ENCODE data around the gene TUBA4A.
"Not testable (repeated sequence)": the region's sequence is repeated elsewhere in the genome, so short reads cannot be mapped to it uniquely, and the experiment has no call there.

TUBA4A gene

DNA sequence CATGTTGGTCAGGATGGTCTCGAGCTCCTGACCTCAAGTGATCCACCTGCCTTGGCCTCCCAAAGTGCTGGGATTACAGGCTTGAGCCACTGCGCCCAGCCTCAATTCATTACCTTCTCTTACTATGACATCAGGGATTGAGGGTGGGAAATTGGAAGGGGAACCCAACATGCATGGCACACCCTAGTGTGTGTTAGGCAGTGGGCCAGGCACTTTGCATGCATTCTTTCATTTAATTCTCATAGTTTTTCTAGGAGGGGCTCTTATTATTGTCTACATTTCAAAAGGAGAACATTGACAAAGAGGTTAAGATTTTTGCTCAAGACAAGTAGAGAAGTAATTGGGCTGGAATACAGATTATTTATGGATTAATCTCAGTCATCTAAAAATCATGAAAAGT is 14.6 kb upstream of the TUBA4A start:
- no peak for DNase-seq (ENCODE audit: low read depth)

DNA sequence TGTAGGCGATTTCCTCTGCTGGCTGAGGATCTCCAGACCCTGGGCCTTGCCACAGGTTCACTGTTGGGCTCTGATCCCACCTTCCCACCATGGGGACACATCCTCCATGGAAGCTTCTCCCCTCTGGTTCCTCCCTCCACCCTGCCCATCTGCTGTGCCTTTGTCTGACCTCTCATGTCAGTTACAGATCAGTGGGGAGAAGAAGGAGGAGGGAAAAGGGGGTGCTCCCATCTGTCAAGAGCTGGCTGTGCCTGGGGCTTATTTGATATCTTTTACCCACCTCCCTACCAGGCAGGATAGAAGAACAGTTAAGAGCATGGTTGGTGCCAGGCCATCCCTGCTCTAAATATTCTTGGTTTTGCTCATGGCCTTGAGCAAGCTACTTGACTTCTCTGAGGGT is 13.2 kb upstream of the TUBA4A start:
- DNase-seq (ENCODE audit: low read depth) = no peak

DNA sequence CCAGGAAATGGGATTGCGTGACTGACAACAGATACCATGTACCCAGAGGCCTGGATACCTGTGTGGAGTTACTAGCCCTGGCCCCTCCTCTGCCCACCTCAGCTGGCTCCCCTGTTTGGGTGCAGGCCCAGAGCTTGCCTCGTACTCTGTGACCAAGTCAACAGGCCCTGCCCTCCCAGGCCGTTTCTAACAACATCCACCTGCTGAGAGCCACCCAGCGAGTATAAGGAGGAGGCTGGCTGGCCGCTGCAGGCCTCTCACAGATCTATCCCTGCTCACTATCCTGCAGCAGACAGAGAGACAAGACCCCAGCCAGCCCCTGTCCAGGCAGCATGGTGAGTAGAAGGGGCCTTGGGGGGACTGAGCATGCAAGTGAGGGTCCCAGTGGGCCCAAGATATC is 12.5 kb upstream of the TUBA4A start:
- DNase-seq (ENCODE audit: low read depth) = no peak

DNA sequence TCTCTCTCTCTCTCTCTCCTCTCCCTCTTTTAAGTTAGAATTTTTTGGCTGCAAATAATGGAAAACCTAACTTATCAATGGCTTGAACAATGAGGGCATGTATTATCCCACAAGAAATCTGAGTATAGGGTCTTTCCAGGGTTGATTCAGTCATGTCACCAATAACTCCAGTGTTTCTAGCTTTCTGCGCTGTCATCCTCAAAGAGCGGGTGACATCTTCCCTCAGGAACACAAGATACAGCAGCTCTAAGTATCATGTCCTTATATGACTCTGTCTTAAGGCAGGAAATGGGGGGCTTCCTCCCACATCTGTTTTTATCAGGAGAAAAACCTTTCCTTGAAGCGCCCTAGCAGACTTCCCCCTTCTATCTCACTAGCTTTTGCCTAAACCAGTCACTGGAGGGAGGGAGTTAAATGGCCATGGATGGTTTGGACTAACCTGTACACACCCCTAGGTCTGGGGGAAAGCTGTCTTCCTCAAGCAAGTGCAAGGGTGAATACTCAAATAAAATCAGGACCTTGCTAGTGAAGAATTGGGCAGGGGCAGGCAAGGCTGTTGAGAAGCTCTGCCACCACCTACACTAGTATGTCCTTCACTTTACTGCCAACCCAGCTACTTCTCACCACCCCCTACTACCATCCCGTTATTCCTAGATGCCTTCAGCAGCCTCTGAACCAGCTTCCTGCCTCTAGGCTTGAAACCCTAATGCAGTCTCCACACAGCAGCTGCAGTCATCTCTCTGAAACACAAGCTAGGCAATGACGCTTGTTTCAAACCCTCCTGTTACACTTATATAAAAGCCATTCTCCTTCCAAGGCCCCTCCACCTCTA is 7.5 kb upstream of the TUBA4A start:
- DNase-seq (ENCODE audit: low read depth) = no peak

DNA sequence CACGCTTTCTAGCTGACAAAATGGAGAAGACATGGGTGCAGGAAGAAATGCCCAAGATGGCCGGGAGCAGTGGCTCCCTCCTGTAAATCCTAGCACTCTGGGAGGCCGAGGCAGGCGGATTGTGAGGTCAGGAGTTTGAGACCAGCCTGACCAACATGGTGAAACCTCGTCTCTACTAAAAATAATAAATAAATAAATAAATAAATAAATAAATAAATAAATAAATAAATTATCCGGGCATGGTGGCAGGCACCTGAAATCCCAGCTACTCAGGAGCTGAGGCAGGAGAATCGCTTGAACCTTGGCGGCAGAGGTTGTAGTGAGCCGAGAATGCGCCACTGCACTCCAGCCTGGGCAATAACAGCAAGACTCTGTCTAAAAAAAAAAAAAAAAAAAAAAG is 5.2 kb upstream of the TUBA4A start:
- not testable (repeated sequence) for DNase-seq (ENCODE audit: low read depth)

DNA sequence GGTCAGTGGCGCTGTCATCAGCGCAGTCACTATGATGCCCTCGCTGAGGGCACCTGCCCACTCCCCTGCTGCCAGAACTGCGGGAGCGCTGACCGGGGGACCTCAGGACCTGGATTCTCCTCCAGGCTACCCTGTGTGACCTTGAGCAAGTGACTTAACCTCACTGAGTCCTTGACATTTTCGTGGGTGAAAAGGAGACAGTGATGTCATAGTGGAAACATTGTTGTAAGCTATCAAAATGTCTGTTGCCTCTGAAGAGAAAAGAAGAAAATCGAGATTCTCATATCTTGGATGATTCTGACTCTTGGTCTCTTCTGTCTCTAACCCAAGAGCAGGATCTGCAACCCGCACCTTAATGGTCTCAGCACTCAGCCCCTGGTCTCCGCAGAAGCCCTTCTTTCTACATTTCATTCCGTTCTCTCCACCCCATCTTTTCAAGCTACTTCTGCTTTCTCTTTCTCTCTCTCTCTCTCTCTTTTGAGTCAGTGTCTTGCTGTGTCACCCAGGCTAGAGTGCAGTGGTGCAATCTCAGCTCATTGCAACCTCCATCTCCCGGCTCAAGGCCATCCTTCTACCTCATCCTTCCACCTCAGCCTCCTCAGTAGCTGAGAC is 978 bp upstream of the TUBA4A start:
- DNase-seq (ENCODE audit: low read depth) = no peak

- peak; percentile 15 for DNase-seq (ENCODE audit: low read depth)
These were observed 592 bp downstream of the TUBA4A start, which contains the start of gene TUBA4B for GRCh38 chr2:219252900-219253752. TUBA4B (plus strand) TSS chr2:219253243; CDS start chr2:219253408, 165 bp downstream.

- DNase-seq (ENCODE audit: low read depth) = no peak
These were observed 1.2 kb downstream of the TUBA4A start for GRCh38 chr2:219252570-219252899.

DNA sequence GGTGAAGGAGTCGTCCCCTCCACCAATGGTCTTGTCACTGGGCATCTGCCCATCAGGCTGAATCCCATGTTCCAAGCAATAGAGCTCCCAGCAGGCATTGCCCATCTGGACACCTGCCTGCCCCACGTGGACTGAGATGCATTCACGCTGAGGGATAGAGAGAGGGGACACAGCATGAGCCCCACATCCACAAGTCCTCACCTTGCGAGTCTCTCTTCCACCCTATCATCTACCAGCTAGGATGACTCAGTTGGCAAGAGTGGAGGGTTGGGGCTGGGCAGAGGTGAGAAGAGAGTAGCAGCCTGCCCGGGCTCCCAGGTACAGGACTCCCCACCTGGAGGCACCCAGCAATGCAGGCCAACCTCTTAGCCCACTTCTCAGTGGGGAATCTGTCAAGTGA is 1.6 kb downstream of the TUBA4A start:
- no peak for DNase-seq (ENCODE audit: low read depth)

GRCh38 chr2:219251656-219252055 is 2.1 kb downstream of the TUBA4A start:
- no peak for DNase-seq (ENCODE audit: low read depth)

GRCh38 chr2:219250049-219250781 is 3.5 kb downstream of the TUBA4A start:
- no peak for DNase-seq (ENCODE audit: low read depth)

- no peak for DNase-seq (ENCODE audit: low read depth)
These were observed 4.3 kb downstream of the TUBA4A start for GRCh38 chr2:219249203-219249980.

GRCh38 chr2:219248845-219249202 is 4.9 kb downstream of the TUBA4A start:
- DNase-seq (ENCODE audit: low read depth) = no peak

DNA sequence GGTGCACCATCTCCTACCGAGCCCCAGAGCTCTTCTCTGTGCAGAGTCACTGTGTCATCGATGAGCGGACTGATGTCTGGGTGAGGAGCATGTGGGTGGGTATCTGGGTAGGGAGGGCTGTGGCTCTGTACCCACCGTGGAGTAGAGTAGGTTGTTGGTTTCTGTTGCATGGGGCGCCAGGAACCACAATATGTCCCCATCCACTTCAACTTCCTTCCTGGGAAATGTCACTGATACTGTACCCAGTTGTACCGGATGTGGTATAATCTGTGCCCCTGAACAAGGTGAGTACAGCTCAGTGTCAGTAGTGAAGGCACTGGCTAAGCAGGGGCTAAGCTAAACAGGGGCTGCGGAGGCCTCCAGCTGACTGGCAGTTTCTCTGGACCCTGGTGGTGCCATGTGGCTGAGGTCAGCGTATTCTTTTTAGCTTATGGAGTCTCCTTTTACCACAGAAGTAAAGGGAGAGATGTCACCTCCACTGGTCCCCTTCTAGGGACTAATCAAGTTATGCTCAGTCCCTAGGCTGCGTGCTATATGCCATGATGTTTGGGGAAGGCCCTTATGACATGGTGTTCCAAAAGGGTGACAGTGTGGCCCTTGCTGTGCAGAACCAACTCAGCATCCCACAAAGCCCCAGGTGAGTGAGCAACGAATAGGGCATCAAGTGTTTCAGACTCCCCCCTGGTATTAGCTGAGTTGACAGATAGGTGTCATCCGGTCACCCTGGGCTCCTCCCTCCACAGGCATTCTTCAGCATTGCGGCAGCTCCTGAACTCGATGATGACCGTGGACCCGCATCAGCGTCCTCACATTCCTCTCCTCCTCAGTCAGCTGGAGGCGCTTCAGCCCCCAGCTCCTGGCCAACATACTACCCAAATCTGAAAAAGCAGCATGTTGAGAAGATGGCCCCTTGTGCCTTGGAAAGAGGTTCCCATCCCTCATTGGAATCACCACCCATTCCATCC is 5.8 kb downstream of the TUBA4A start:
- DNase-seq (ENCODE audit: low read depth) = no peak

GRCh38 chr2:219246559-219246958 is 7.2 kb downstream of the TUBA4A start:
- DNase-seq (ENCODE audit: low read depth) = no peak

DNA sequence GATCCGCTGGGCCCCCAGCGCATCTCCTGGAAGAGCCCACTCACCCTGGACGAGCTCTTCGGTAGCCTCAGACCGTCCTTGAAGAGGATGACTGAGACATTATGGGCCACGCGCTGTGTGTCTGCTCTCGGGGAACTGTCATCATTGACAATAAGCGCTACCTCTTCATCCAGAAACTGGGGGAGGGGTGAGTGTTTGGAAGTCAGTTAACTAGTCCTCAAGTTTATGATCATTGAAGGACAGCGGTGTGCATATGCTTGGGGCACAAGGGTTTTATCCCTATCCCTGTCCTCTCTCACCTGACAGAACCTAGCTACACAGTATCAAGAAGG is 7.9 kb downstream of the TUBA4A start:
- no peak for DNase-seq (ENCODE audit: low read depth)

GRCh38 chr2:219245148-219245898 is 8.4 kb downstream of the TUBA4A start, which contains the start of the genes GLB1L and STK16:
GLB1L (minus strand) TSS chr2:219245444; CDS start chr2:219243573, 1,871 bp downstream.
STK16 (plus strand) TSS chr2:219245479; CDS start chr2:219246000, 521 bp downstream.
- DNase-seq (ENCODE audit: low read depth) = peak; percentile 85

DNA sequence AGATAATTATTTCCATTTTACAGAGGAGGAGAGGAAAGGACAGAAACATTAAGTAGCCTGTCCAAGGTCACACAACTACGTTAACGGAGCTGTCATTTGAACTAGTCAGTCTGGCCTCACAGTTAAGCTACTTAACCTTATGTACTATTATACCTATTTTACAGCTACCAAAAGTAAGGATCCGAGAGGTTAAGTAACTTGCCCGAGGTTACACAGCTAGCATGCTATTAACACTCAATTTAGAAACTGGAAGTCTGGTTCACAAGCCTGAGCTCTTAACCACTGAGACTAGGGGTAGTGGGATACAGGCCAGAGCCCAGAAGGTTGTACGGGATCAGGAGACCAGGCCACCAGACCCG is 8.9 kb downstream of the TUBA4A start:
- DNase-seq (ENCODE audit: low read depth) = no peak

- no peak for DNase-seq (ENCODE audit: low read depth)
These were observed 10.4 kb downstream of the TUBA4A start for GRCh38 chr2:219243291-219243761.

Measured in stimulated activated CD8-positive, alpha-beta memory T cell treated with anti-CD3 and anti-CD28 coated beads, Interleukin-12 subunit alpha, Interleukin-12 subunit beta, amount 100 ng/mL, for 1 hour (primary cell).